ENCODE results near the gene NLRP1.

Gene NLRP1
- long read RNA-seq, full-length matches to known transcripts, result 2 of 10 reads
- long read RNA-seq, partial matches to known transcripts, result 3 of 10 reads
- long read RNA-seq, other reads (novel, unspliced or antisense), result 5 of 10 reads

DNA sequence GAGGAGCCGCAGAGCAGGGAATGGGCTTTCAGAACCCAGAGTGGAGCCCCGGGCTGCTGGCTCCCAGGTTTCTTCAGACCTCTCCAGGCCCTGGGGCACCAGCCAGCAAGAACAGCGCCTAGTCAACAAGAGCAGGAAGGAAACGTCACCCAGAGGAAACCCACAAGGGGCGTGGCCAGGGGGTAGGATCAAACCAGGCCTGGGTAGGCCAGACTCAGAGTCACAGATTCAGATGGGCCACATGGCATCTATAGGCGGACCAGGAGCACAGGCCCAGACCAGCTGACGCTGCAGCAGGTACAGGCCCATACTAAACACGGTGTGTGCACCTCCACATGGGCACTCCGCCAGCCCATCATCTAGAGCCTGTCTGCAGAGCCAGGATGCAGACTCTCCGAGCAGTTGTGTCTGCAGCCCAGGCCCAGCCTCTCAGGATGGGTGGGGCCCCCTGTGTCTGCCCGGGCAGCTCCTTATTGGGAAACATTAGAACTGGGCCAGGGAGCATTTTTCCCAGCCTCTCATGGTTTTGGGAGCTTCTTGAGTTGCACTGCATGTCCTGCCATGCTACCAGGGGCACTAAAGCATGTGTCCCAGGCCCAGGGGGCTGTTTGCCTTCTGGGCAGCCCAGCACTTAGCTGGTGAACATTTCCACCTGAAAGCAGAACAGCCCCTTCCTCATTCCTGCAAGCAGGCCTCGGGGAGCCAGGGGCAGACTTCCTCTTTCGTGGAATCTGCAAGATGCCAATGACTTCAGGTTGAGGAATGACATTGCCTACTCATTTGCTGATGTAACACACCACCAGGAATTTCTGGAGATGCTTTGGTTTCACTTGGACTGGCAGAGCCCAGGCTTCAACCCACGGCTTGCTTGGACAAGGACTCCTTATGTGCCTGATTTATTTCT, at the start of gene NLRP1:
Gene NLRP1, minus strand, starts transcription at position 127 of the 904 bp plus-strand sequence. CDS start 552 bp downstream, outside the sequence.
- H3K27ac ChIP-seq (replicated peaks), result no peak within 1 kb of the TSS
- H3K27me3 ChIP-seq (ENCODE audit: insufficient read depth, poor library complexity, severe bottlenecking), result no peaks in the 10 kb centered on the region
- peak; percentile 49 to 82 for DNase-seq (ENCODE audit: low read depth in 1 of 2, low spot score in 1 of 2)
- TF ChIP-seq SPI1 (IDR thresholded peaks at IDR 0.05; ENCODE audit: borderline replicate concordance, low read depth), result peak; percentile 36; the same call in 1 of the 2 replicates
- TF ChIP-seq GABPA (IDR thresholded peaks at IDR 0.05; ENCODE audit: low read depth), result no peak
- peak within 1 kb of the TSS; percentile 13; the same call in 1 of the 2 replicates for H3K4me3 ChIP-seq (replicated peaks; ENCODE audit: insufficient read depth, low read length)

DNA sequence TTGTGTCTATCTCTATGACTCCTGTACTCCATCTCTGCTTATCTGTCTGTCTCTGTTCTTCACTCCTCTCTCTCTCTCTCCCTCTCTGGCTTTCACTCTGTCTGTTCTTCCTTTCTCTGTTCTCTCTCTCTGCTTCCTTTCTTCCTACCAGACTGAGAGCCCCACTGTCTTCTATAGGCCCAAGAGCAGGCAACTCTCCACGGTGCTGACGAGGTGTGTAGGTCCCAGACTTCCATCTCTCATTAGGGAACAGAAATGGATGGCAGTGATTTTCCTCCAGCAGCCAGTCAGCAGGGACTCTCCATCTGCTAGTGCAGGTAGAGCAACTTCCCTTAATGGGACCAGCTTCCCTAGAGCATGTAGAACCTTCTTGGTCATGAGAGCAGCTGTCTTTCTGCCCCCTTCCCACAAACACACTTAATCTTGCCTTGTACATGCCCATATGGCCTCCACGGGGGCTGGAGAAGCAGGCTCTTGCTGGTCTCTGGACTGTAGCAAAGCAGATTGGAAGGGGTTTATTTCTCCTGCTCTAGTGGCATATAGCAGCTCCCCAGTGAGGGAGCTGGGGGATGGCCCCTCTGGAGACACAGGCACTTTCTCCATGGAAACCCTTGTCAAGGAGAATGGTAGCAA, 47.8 kb upstream of the NLRP1 start:
- Histone ChIP-seq H3K4me3 (replicated peaks; ENCODE audit: insufficient read depth, low read length) (no peak overlapping the region), H3K27ac (replicated peaks) (no peak overlapping the region), H3K27me3 (ENCODE audit: insufficient read depth, poor library complexity, severe bottlenecking) (no peaks in the 10 kb centered on the region)
- no peak for DNase-seq (ENCODE audit: low read depth in 1 of 2, low spot score in 1 of 2)
- TF ChIP-seq, protein P1, sequence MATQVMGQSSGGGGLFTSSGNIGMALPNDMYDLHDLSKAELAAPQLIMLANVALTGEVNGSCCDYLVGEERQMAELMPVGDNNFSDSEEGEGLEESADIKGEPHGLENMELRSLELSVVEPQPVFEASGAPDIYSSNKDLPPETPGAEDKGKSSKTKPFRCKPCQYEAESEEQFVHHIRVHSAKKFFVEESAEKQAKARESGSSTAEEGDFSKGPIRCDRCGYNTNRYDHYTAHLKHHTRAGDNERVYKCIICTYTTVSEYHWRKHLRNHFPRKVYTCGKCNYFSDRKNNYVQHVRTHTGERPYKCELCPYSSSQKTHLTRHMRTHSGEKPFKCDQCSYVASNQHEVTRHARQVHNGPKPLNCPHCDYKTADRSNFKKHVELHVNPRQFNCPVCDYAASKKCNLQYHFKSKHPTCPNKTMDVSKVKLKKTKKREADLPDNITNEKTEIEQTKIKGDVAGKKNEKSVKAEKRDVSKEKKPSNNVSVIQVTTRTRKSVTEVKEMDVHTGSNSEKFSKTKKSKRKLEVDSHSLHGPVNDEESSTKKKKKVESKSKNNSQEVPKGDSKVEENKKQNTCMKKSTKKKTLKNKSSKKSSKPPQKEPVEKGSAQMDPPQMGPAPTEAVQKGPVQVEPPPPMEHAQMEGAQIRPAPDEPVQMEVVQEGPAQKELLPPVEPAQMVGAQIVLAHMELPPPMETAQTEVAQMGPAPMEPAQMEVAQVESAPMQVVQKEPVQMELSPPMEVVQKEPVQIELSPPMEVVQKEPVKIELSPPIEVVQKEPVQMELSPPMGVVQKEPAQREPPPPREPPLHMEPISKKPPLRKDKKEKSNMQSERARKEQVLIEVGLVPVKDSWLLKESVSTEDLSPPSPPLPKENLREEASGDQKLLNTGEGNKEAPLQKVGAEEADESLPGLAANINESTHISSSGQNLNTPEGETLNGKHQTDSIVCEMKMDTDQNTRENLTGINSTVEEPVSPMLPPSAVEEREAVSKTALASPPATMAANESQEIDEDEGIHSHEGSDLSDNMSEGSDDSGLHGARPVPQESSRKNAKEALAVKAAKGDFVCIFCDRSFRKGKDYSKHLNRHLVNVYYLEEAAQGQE (IDR thresholded peaks at IDR 0.05; ENCODE audit: insufficient replicate concordance, low read depth), result no peak
- TF ChIP-seq SPI1 (IDR thresholded peaks at IDR 0.05; ENCODE audit: borderline replicate concordance, low read depth) (no peak), GABPA (IDR thresholded peaks at IDR 0.05; ENCODE audit: low read depth) (no peak), POLR2AphosphoS5 (IDR thresholded peaks at IDR 0.05; ENCODE audit: low read depth) (no peak)
- TF ChIP-seq, protein P2, sequence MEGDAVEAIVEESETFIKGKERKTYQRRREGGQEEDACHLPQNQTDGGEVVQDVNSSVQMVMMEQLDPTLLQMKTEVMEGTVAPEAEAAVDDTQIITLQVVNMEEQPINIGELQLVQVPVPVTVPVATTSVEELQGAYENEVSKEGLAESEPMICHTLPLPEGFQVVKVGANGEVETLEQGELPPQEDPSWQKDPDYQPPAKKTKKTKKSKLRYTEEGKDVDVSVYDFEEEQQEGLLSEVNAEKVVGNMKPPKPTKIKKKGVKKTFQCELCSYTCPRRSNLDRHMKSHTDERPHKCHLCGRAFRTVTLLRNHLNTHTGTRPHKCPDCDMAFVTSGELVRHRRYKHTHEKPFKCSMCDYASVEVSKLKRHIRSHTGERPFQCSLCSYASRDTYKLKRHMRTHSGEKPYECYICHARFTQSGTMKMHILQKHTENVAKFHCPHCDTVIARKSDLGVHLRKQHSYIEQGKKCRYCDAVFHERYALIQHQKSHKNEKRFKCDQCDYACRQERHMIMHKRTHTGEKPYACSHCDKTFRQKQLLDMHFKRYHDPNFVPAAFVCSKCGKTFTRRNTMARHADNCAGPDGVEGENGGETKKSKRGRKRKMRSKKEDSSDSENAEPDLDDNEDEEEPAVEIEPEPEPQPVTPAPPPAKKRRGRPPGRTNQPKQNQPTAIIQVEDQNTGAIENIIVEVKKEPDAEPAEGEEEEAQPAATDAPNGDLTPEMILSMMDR (IDR thresholded peaks at IDR 0.05; ENCODE audit: insufficient read depth, low read length), result no peak

DNA sequence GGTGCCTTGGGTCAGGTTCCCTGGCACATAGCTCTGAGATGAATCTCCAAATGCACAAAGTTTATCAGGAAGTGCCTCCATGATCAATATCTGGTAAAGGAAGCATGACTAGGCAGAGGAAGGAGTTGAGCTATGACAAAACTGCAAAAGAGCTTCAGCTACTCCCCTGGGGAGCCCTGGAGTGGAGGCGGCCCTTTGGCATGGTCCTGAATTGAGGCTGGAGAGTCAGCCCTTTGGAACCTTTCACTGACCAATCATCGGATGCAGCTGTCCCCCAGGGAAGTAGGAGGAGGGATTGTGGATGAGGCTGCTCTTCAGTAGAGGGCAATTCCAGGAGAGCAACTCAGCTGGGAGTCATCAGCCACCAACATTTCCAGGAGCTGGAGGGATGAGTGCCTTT, 46.1 kb upstream of the NLRP1 start:
- no peak overlapping the region for H3K4me3 ChIP-seq (replicated peaks; ENCODE audit: insufficient read depth, low read length)
- H3K27me3 ChIP-seq (ENCODE audit: insufficient read depth, poor library complexity, severe bottlenecking), result no peaks in the 10 kb centered on the region
- TF ChIP-seq POLR2AphosphoS5 (IDR thresholded peaks at IDR 0.05; ENCODE audit: low read depth) (no peak), SPI1 (IDR thresholded peaks at IDR 0.05; ENCODE audit: borderline replicate concordance, low read depth) (no peak), GABPA (IDR thresholded peaks at IDR 0.05; ENCODE audit: low read depth) (no peak)
- TF ChIP-seq, protein P1 (IDR thresholded peaks at IDR 0.05; ENCODE audit: insufficient replicate concordance, low read depth), result no peak
- TF ChIP-seq, protein P2 (IDR thresholded peaks at IDR 0.05; ENCODE audit: insufficient read depth, low read length), result no peak
- no peak for DNase-seq (ENCODE audit: low read depth in 1 of 2, low spot score in 1 of 2)
- H3K27ac ChIP-seq (replicated peaks), result no peak overlapping the region

DNA sequence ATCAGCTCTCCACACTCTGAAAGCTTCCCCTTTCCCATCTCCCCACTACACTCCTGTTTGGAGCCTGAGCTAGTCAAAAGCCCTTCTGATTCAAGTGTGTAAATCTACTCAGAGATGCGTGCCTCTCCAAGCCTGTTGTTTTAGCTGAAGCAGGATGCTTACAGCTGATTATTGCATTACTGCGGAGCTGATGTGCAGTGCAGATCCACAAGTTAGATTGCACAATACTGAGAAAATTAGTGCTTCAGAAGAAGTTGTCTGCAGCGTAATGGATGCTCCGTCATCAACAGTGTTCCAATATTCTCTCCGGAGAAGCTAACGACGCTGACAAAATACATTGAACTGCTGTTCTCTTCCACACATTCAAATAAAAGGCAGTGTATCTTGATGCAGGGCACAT, 44.8 kb upstream of the NLRP1 start:
- Histone ChIP-seq H3K27me3 (ENCODE audit: insufficient read depth, poor library complexity, severe bottlenecking) (no peaks in the 10 kb centered on the region), H3K4me3 (replicated peaks; ENCODE audit: insufficient read depth, low read length) (no peak overlapping the region), H3K27ac (replicated peaks) (no peak overlapping the region)
- no peak for DNase-seq (ENCODE audit: low read depth in 1 of 2, low spot score in 1 of 2)
- TF ChIP-seq GABPA (IDR thresholded peaks at IDR 0.05; ENCODE audit: low read depth) (no peak), POLR2AphosphoS5 (IDR thresholded peaks at IDR 0.05; ENCODE audit: low read depth) (no peak), SPI1 (IDR thresholded peaks at IDR 0.05; ENCODE audit: borderline replicate concordance, low read depth) (no peak)
- TF ChIP-seq, protein P2 (IDR thresholded peaks at IDR 0.05; ENCODE audit: insufficient read depth, low read length), result no peak
- TF ChIP-seq, protein P1 (IDR thresholded peaks at IDR 0.05; ENCODE audit: insufficient replicate concordance, low read depth), result no peak

Data from HL-60 (cell line).